ENCODE measurements around the gene AK8.

The AK8 gene

GRCh38 chr9:132877824-132878694, at the start of gene AK8:
AK8 (minus strand) TSS chr9:132878284; CDS start chr9:132878255, 29 bp downstream.
- FAIRE-seq = no peak

GRCh38 chr9:132927704-132928103, 49.6 kb upstream of the AK8 start:
- FAIRE-seq = no peak

- FAIRE-seq = no peak
These were observed 45.3 kb upstream of the AK8 start for GRCh38 chr9:132923346-132923902.

- FAIRE-seq = no peak
These were observed 41.7 kb upstream of the AK8 start for GRCh38 chr9:132919614-132920268.

GRCh38 chr9:132914924-132915323, 36.8 kb upstream of the AK8 start:
- no peak for FAIRE-seq

GRCh38 chr9:132912131-132912530, 34.0 kb upstream of the AK8 start:
- no peak for FAIRE-seq

- FAIRE-seq = no peak
These were observed 32.3 kb upstream of the AK8 start for GRCh38 chr9:132910376-132910775.

- no peak for FAIRE-seq
These were observed 31.2 kb upstream of the AK8 start for GRCh38 chr9:132909311-132909710.

GRCh38 chr9:132908635-132909034, 30.6 kb upstream of the AK8 start:
- no peak for FAIRE-seq

GRCh38 chr9:132905726-132906125, 27.6 kb upstream of the AK8 start:
- FAIRE-seq = no peak

GRCh38 chr9:132903574-132904492, 25.7 kb upstream of the AK8 start:
- no peak for FAIRE-seq

- peak; percentile 61 for FAIRE-seq
These were observed 24.1 kb upstream of the AK8 start for GRCh38 chr9:132901858-132902831.

GRCh38 chr9:132898051-132898450, 20.0 kb upstream of the AK8 start:
- FAIRE-seq = no peak

GRCh38 chr9:132896906-132897305, 18.8 kb upstream of the AK8 start:
- no peak for FAIRE-seq

- FAIRE-seq = no peak
These were observed 18.2 kb upstream of the AK8 start for GRCh38 chr9:132896264-132896663.

GRCh38 chr9:132894862-132895835, 17.1 kb upstream of the AK8 start:
- no peak for FAIRE-seq

- no peak for FAIRE-seq
These were observed 16.3 kb upstream of the AK8 start for GRCh38 chr9:132894346-132894745.

- no peak for FAIRE-seq
These were observed 14.3 kb upstream of the AK8 start for GRCh38 chr9:132892400-132892799.

GRCh38 chr9:132888151-132888550, 10.1 kb upstream of the AK8 start:
- no peak for FAIRE-seq

Measured in endometrium (tissue), 2 donors.